ENCODE results near the gene TBC1D2B. TPM values are rescaled to one million over a fixed set of nuclear protein-coding genes. Genes with fewer than 3 reads are reported as not detected.

Gene TBC1D2B
- total and polyA plus RNA-seq, 8 donors: 37.6 to 64.9 (median 49.2) TPM

GRCh38 chr15:78035861-78036476, 41.5 kb downstream of the TBC1D2B start:
- intact Hi-C loops (cut with DNase I): no loop called here
- peak overlapping the region; percentile 68 to 74 for H3K27ac ChIP-seq
- no peaks in the 10 kb centered on the region for H3K27me3 ChIP-seq
- H3K4me3 ChIP-seq: no peak overlapping the region
- DNase-seq: no peak
- peaks cover 34 to 96% of the 10 kb centered on the region in 2 donors for H3K4me1 ChIP-seq
- no peaks in the 10 kb centered on the region for H3K36me3 ChIP-seq
- no peak for TF ChIP-seq CTCF (IDR thresholded peaks at IDR 0.05)
- peak; percentile 30 for ATAC-seq
- H3K9me3 ChIP-seq: no peaks in the 10 kb centered on the region

GRCh38 chr15:78035321-78035751, 42.2 kb downstream of the TBC1D2B start:
- peaks cover 34 to 95% of the 10 kb centered on the region in 2 donors for H3K4me1 ChIP-seq
- intact Hi-C loops (cut with DNase I): no loop called here
- no peaks in the 10 kb centered on the region for H3K9me3 ChIP-seq
- H3K4me3 ChIP-seq: no peak overlapping the region
- ATAC-seq (peak; percentile 75), DNase-seq (peak in 1 of 4 donors; percentile 52)
- no peaks in the 10 kb centered on the region for H3K36me3 ChIP-seq
- no peak for TF ChIP-seq CTCF (IDR thresholded peaks at IDR 0.05)
- peak overlapping the region; percentile 68 to 74 for H3K27ac ChIP-seq
- H3K27me3 ChIP-seq: no peaks in the 10 kb centered on the region

- H3K27ac ChIP-seq: peak overlapping the region; percentile 68 to 74
- H3K9me3 ChIP-seq: no peaks in the 10 kb centered on the region
- peaks cover 2 to 4% of the 10 kb centered on the region in 2 donors for H3K36me3 ChIP-seq
- no peak for TF ChIP-seq CTCF (IDR thresholded peaks at IDR 0.05)
- no peaks in the 10 kb centered on the region for H3K27me3 ChIP-seq
- ATAC-seq: peak; percentile 74
- intact Hi-C loops (cut with DNase I): no loop called here
- DNase-seq: peak in 2 of 4 donors; percentile 70 to 83
- H3K4me1 ChIP-seq: peaks cover 34 to 88% of the 10 kb centered on the region in 2 donors
- no peak overlapping the region for H3K4me3 ChIP-seq
Measured at GRCh38 chr15:78034495-78035191, 42.9 kb downstream of the TBC1D2B start.

GRCh38 chr15:78033864-78034263, 43.6 kb downstream of the TBC1D2B start:
- TF ChIP-seq CTCF (IDR thresholded peaks at IDR 0.05): no peak
- Histone ChIP-seq H3K4me1 (peaks cover 34 to 82% of the 10 kb centered on the region in 2 donors), H3K9me3 (no peaks in the 10 kb centered on the region), H3K36me3 (peaks cover 5 to 11% of the 10 kb centered on the region in 2 donors), H3K27ac (peak overlapping the region; percentile 68 to 74), H3K4me3 (no peak overlapping the region), H3K27me3 (no peaks in the 10 kb centered on the region)
- no peak for ATAC-seq
- intact Hi-C loops (cut with DNase I): no loop called here
- peak in 1 of 4 donors; percentile 25 for DNase-seq

- no peaks in the 10 kb centered on the region for H3K9me3 ChIP-seq
- no peak for ATAC-seq
- peak overlapping the region in 1 of 2 donors; percentile 68 for H3K27ac ChIP-seq
- no peak overlapping the region for H3K4me3 ChIP-seq
- peaks cover 5 to 22% of the 10 kb centered on the region in 2 donors for H3K36me3 ChIP-seq
- TF ChIP-seq CTCF (IDR thresholded peaks at IDR 0.05): no peak
- no peak for DNase-seq
- H3K27me3 ChIP-seq: no peaks in the 10 kb centered on the region
- H3K4me1 ChIP-seq: peaks cover 28 to 70% of the 10 kb centered on the region in 2 donors
- intact Hi-C loops (cut with DNase I): no loop called here
Measured at GRCh38 chr15:78032671-78033070, 44.8 kb downstream of the TBC1D2B start.

Data from left lung (tissue), 10 donors.